GM19395 (cell line): Measurements from ENCODE around the gene RPH3AL.
"Not testable (repeated sequence)": the region's sequence is repeated elsewhere in the genome, so short reads cannot be mapped to it uniquely, and the experiment has no call there.

Experiments used
- ATAC-seq: cut with Tn5 transposase; IDR thresholded peaks from one replicate; pipeline ENCODE4 v1.9.1; 2021; ENCODE audit warnings: mild to moderate bottlenecking, moderate library complexity; ENCODE audit not compliant: unreplicated experiment

Gene RPH3AL

GRCh38 chr17:246226-246625 is 106.4 kb downstream of the RPH3AL start:
- ATAC-seq = no peak

GRCh38 chr17:245611-246010 is 107.0 kb downstream of the RPH3AL start:
- ATAC-seq = no peak

- ATAC-seq = no peak
Observed at GRCh38 chr17:245020-245419, 107.6 kb downstream of the RPH3AL start.

GRCh38 chr17:243924-244323 is 108.7 kb downstream of the RPH3AL start:
- ATAC-seq = not testable (repeated sequence)

GRCh38 chr17:238964-239259 is 113.7 kb downstream of the RPH3AL start:
- ATAC-seq = no peak

- ATAC-seq = no peak
Observed at GRCh38 chr17:238071-238963, 114.3 kb downstream of the RPH3AL start.

- ATAC-seq = no peak
Observed at GRCh38 chr17:237406-237955, 115.1 kb downstream of the RPH3AL start.

GRCh38 chr17:236641-237405 is 115.8 kb downstream of the RPH3AL start:
- ATAC-seq = no peak

- ATAC-seq = no peak
Observed at GRCh38 chr17:235831-236640, 116.6 kb downstream of the RPH3AL start.

GRCh38 chr17:234994-235830 is 117.4 kb downstream of the RPH3AL start:
- not testable (repeated sequence) for ATAC-seq

- ATAC-seq = not testable (repeated sequence)
Observed at GRCh38 chr17:234163-234993, 118.2 kb downstream of the RPH3AL start.

GRCh38 chr17:233473-233941 is 119.1 kb downstream of the RPH3AL start:
- ATAC-seq = no peak

GRCh38 chr17:231966-232807 is 120.4 kb downstream of the RPH3AL start:
- ATAC-seq = no peak

- no peak for ATAC-seq
Observed at GRCh38 chr17:231191-231965, 121.2 kb downstream of the RPH3AL start.

- ATAC-seq = no peak
Observed at GRCh38 chr17:230395-230770, 122.2 kb downstream of the RPH3AL start.

- no peak for ATAC-seq
Observed at GRCh38 chr17:229709-230394, 122.8 kb downstream of the RPH3AL start.
